ENCODE data around the gene EML4.

GRCh38 chr2:42199626-42200025 lies 30.5 kb downstream of the EML4 start:
- no peak for TF ChIP-seq EZH2 (IDR thresholded peaks at IDR 0.05; ENCODE audit: borderline replicate concordance, low read depth, low read length, severe bottlenecking)
- TF ChIP-seq, protein P1, sequence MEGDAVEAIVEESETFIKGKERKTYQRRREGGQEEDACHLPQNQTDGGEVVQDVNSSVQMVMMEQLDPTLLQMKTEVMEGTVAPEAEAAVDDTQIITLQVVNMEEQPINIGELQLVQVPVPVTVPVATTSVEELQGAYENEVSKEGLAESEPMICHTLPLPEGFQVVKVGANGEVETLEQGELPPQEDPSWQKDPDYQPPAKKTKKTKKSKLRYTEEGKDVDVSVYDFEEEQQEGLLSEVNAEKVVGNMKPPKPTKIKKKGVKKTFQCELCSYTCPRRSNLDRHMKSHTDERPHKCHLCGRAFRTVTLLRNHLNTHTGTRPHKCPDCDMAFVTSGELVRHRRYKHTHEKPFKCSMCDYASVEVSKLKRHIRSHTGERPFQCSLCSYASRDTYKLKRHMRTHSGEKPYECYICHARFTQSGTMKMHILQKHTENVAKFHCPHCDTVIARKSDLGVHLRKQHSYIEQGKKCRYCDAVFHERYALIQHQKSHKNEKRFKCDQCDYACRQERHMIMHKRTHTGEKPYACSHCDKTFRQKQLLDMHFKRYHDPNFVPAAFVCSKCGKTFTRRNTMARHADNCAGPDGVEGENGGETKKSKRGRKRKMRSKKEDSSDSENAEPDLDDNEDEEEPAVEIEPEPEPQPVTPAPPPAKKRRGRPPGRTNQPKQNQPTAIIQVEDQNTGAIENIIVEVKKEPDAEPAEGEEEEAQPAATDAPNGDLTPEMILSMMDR (IDR thresholded peaks at IDR 0.05; ENCODE audit: borderline replicate concordance, extremely low read depth, low read length, poor library complexity, severe bottlenecking), result no peak
